Left renal pelvis (tissue), 4 donors: ENCODE data around the gene WNK2. TPM values are rescaled to one million over a fixed set of nuclear protein-coding genes. Genes with fewer than 3 reads are reported as not detected.
"Not testable (repeated sequence)": the region's sequence is repeated elsewhere in the genome, so short reads cannot be mapped to it uniquely, and the experiment has no call there.

ENCODE experiments used
- DNase-seq, 4 donors: peaks; one replicate each; pipeline ENCODE4 v3.0.0-alpha.2; 2013; ENCODE audit warnings: low read depth in 4 of 4, low spot score in 3 of 4
- polyA plus RNA-seq, 4 donors: library from polyadenylated mRNA; unstranded; fragments of 120-200 nt; gene quantifications; one replicate each; pipeline ENCODE4 v1.2.1, GENCODE V29; 2013; ENCODE audit not compliant: insufficient read length in 4 of 4

The WNK2 gene
- polyA plus RNA-seq, 4 donors = 10.3 to 31.1 (median 21.3) TPM

DNA sequence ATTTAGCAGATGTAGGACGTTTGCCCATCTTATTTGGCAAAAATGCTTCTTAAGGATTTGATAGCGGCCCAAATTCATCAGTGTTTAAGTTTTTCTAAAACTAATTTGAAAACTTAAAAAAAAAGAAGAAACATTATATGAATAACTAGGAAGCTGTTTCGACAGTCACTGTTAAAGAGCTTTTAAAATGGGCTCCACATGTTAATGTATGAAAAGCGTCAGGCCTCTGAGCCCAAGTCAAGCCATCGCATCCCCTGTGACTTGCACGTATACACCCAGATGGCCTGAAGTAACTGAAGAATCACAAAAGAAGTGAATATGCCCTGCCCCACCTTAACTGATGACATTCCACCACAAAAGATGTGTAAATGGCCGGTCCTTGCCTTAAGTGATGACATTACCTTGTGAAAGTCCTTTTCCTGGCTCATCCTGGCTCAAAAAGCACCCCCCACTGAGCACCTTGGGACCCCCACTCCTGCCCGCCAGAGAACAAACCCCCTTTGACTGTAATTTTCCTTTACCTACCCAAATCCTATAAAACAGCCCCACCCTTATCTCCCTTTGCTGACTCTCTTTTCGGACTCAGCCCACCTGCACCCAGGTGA, 163.5 kb downstream of the WNK2 start:
- DNase-seq = not testable (repeated sequence)

DNA sequence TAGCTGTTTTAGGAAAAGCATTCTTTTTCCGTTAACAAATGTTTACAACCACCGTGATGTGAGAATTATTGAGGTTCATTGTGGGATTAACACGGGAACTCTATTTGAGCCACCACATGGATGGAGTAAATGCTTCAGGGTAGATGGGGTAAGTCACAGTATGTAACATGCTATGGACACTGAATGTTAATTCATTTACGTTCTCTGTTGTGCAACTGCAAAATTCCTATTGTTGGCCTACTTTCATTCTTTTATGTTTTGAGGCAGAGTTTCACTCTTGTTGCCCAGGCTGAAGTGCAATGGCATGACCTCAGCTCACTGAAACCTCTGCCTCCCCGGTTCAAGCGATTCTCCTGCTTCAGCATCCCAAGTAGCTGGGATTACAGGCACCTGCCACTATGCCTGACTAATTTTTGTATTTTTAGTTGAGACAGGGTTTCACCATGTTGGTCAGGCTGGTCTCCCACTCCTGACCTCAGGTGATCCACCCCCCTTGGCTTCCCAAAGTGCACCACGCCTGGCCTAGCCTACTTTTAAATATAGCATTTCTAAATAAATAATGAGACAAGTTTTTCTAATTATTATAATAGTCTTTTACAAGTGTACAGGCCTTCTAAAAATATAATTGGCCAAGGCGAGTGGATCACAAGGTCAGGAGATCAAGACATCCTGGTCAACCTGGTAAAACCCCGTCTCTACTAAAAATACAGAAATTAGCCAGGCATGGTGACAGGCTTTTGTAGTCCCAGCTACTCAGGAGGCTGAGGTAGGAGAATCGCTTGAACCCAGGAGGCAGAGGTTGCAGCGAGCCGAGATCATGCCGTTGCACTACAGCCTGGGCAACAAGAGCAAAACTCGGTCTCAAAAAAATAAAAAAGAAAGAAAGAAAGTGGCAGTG, 169.7 kb downstream of the WNK2 start:
- DNase-seq = not testable (repeated sequence)

DNA sequence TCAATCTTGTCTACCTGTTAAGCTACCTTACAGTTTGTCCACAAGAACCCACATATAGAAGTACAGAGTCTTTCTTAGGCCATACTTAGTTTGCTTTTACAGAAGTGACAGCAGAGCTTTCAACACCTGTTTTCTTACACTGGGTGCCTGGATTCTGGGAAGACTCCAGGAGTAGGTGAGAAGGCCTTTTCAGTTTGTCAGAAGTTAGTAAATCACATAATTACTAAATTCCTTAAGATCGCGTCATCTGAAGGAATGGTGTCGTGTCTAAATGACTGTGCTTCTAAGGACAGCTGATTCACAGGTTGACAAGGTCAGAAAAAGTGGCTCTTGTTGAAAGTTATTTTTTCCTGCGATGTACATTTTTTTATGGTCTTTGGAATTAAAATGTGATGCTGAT, 170.5 kb downstream of the WNK2 start:
- no peak for DNase-seq

DNA sequence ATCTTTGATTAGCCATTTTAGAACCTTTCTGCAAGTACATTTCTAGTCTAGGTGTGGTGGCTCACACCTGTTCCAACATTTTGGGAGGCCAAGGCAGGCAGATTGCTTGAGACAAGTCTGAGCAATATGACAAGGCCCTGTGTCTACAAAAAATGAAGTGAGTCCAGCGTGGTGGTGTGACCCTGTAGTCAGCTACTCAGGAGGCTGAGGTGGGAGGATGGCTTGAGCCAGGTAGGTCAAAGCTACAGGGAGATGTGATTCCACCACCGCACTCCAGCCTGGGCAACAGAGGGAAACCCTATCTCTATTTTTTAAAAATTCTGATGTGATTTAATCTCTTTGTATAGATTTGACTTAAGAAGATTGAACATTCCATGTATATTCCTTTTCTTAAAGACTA, 171.9 kb downstream of the WNK2 start:
- no peak for DNase-seq

DNA sequence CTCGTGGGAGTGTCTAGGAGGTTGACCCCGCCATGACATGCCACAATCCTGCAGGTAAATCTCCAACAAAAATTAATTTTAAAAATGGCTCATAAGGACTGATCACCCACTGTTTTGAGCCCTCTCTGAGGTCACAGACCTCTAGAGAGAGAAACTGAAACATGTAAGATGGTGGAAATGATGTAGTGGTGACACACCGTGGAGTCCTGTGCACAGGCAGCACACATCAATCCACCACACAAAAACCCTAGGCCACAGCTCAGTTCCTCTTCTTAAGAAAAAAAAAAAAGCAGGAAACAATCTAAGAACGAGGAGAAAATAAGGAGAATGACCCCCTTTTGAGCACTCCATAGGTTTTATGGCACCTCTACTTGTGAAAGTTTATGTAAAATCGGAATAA, 173.7 kb downstream of the WNK2 start:
- DNase-seq = no peak

DNA sequence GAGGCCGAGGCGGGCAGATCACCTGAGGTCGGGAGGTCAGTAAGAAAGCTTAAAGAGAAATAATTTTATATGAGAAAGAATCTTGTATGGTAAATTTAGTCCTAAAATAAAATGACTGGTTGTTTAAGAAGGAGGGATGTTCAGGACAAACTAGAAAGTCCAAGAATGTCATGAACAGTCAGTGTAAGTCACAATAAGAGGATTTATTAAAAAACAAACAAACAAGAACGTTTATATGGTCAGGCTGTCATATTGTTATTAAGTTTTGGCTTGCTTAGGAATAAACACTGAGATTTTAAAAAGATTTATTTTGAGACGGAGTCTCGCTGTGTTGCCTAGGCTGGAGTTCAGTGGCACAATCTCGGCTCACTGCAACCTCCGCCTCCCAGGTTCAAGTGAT, 176.0 kb downstream of the WNK2 start:
- DNase-seq = not testable (repeated sequence)

DNA sequence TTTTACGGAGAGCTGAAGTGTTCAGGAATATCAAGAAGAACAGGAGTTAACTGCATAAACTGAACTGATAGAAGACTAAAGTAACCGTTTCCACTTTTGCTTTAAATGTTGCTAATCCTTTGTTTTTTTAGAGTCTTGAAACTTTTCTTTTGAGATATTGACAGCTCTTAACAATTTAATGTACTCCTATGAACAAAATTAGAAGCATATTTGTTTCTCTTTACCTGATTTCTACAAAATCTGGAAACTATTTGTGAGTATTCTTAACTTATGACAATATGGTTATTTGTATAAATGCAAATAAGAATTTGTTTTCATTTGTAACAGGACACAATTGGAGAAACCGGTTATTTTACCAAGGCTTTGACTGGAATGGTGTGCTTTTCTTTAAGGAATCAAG, 178.1 kb downstream of the WNK2 start:
- no peak for DNase-seq

DNA sequence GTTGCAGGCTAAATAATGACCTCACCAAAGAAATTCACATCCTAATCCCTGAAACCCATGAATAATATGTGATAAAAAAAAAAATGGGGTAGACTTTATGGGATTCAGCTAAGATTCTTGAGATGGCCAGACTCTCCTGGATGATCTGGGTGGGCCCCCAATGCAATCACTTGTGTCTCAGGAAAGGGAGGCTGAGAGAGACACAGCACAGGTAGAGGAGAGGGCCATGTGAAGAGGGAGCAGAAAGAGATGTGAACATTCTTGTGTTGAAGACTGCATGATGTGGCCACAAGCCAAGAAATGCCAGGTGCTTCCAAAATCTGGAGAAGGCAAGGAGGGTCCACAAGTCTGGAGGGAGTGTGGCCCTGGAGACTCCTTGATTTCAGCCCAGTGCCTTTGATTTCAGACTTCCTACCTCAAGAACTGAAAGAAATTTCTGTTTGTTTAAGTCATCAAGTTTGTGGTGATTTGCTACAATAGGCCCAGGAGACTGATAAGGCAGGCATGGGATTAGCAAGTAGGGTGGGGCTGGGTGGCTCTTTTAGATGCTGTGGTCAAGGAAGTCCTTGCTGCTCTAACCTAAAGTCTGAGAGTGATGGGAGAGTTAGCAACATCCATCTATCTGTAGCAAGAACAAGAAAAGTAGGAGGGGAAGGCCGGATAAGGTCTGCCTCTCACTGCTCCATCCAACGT, 180.9 kb downstream of the WNK2 start:
- DNase-seq = no peak

DNA sequence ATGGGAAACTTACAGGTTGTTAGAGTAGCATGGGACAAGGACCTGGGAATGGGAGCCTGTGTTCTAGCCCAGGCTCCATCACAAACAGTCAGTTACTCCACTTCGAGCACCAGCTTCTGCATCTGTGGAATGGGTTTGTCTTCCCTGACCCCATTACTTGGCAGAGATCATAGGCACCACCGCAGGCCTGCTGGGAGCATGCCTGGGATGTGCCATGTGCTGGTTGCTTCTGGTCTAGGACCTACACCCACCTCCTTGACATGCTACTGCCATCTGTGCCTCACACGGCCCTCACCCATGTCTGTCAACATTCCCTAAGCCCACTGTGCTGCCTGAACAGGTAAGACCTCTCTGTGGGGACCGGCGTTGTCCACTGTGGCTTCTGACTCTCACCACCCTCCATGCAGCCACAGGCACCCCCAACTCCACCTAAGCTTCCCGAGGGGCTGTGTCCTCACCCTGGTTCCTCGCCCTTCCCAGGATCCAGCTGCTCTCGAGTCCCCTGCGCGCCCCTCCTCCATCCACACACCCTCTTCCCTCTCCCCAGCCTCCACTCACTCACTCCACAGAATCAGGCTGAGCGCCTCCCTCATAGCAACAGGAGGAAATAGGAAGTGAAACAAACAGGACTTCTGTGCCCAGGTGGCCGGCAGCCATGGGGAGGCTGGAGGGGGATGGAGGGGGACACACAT, 181.6 kb downstream of the WNK2 start:
- DNase-seq = no peak

DNA sequence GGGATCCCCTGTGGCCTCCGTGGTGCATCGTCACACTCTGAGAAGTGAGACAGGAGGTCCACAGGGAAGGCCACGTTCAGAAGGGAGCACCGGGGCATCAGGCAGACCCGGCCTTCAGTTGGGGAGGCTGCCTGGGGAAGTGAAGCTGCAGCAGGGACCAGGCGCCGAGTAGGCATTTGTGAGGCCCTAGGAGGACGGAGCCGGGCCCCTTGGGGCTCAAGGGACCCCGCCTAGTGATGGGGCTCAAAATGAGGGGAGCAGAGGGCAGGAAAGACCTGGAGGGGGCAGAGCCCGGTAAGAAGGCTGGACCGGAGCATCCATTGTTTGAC, 182.1 kb downstream of the WNK2 start:
- no peak for DNase-seq

DNA sequence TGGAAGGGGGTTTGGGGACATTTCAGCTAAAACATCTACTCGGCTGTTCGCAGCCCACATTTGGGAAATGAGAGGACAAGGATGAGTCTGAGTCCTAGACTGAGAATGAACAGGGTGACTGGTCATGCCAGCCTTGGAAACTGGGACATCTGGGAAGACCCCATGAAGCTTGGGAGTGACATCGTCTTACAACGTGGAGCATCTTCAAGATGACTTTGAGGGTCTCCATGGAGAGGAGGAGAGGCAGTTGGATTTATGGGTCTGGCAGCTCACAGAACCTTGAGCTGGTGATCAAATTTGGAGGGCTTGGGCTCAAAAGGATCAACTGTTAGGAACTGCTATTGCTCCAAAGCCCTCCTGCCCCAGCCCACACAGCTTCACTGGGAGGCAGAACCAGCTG, 182.5 kb downstream of the WNK2 start:
- DNase-seq = not testable (repeated sequence)

DNA sequence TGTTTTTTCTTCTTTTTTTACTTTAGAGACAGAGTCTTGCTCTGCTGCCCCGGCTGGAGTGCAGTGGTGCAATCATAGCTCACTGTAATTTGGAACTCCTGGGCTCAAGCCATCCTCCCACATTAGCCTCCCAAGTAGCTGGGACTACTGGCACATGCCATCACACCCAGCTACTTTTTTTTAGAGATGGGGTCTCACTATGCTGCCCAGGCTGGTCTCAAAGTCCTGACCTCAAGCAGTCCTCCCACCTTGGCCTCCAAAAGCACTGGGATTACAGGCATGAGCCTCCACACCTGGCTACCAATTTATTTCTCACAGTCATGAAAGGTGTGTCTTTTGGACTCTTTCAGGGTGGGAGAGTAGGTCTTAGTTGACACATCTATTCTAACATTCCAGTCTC, 184.5 kb downstream of the WNK2 start:
- DNase-seq = no peak

DNA sequence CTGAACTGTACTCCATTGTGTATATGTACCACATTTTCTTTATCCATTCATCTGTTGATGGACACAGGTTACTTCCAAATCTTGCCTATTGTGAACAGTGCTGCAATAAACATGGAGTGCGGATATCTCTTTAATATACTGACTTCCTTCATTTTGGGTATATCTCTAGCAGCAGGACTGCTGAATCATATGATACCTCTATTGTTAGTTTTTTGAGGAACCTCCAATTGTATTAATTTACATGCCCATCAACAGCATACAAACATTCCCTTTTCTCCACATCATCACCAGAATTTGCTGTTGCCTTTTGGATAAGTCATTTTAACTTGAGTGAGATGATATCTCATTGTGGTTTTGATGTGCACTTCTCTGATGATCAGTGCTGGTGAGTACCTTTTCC, 185.7 kb downstream of the WNK2 start:
- no peak for DNase-seq

Other genes starting within 250 kb of the WNK2 start
- gene FGD3, start 236.6 kb upstream of the WNK2 start, polyA plus RNA-seq = 1 to 10 TPM; 1.4 to 8.2 (median 4.2) TPM
- 1 to 10 TPM; 2.6 to 9.7 (median 7.4) TPM for gene SUSD3, start 125.4 kb upstream of the WNK2 start, polyA plus RNA-seq
- gene CARD19, start 87.9 kb upstream of the WNK2 start, polyA plus RNA-seq = 10 to 100 TPM; 15.7 to 24.2 (median 18.5) TPM
- gene NINJ1, start 49.9 kb upstream of the WNK2 start, polyA plus RNA-seq = 10 to 100 TPM; 37.3 to 49.9 (median 40.8) TPM